Left lobe of liver (tissue), 2 donors: Measurements from ENCODE around the gene CNST. TPM values are rescaled to one million over a fixed set of nuclear protein-coding genes. Genes with fewer than 3 reads are reported as not detected.
"Not testable (repeated sequence)": the region's sequence is repeated elsewhere in the genome, so short reads cannot be mapped to it uniquely, and the experiment has no call there.

Experiments
- ATAC-seq: fragments of 200-7000 bp; cut with Tn5 transposase; one replicate; pipeline ENCODE4 v1.9.1; 2020; ENCODE audit warnings: mild to moderate bottlenecking, moderate library complexity
- DNase-seq: peaks from one replicate; pipeline ENCODE4 v3.0.0-alpha.2; 2020; ENCODE audit warnings: low spot score
- total RNA-seq: library from RNA; stranded (reverse); gene quantifications from one replicate; pipeline ENCODE4 v1.2.1, GENCODE V29; 2021
- donor health status: DM: no; HTN: no; CAD: no; lungs with moderate emphysema.
- donor health status: DM: no; HTN: yes; CAD: no.

The CNST gene
- total RNA-seq, 1 donor from 2014 or later: 16.5 TPM

DNA sequence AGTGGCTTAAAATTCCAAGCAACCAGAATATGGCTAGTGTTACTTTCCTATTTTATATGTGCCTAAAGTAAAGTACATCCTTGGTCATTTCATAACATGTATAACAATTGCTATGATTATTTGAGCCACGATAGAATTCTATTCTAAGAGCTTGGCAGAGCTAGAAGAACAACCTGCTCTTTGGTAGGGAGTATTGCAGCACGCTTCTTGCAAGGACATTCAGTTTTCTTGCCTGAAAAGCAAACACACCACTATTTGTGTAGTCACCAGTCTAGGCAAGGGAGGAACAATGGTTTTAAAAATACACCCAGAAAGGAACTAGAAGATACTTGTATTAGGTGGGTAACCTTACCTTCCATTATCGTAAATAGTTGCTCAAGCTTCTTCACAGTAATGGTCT is 51.5 kb downstream of the CNST start:
- no peak for DNase-seq
- ATAC-seq: no peak

DNA sequence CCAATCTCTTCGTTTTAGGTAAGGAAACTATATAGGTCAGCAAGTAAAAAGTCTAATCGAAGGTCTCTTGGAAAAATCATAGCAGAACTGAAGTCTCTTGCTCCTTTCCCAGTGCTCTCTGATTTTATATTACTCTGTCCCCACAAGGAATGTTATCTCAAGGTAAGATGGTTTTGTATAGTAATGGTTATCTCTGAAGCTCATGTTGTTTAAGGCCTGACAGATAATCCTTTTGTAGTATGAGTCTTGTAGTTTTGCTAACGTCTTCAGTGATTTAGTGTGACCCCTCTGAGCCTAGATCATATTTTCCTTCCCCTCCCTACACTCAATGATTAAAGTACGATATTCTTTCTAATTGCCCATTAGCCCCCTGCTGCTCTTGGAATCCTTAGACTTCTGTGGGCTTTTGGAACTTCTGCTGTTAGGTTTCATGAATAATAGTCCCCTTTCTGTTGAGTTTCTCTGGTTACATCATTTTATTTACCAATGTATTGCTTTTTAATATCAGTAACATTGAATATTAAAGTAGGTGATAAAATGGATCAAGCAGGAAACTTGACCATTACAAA is 52.1 kb downstream of the CNST start:
- no peak for DNase-seq
- no peak for ATAC-seq

DNA sequence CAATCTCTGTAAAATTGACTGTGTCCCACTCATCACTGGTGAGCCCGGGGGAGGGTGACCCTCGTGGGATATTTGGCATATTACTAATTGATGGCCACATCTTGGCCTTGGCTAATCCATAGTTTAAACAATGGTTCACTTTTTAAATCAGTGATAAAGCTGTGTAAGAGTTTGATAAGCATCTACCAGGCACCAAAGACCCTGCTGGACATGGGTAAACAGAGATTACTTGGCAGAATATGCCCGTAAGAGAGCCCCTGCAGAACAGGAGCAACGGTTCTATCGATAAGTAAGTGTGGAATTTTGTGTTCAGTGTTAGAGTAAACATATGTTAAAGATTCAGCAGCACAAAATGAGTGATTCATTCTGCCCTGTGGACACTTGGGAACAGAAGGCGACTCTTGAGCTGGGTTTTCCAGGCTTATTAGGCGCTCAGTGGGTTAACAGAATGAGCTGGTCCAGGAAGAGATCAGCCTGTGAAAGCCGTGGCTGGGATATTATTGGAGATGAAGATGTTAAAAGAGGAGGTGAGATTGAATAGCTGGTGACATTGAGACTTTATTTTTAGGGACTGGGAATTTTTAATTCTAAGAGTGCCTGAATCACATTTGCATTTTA is 55.9 kb downstream of the CNST start:
- DNase-seq (no peak), ATAC-seq (no peak)

DNA sequence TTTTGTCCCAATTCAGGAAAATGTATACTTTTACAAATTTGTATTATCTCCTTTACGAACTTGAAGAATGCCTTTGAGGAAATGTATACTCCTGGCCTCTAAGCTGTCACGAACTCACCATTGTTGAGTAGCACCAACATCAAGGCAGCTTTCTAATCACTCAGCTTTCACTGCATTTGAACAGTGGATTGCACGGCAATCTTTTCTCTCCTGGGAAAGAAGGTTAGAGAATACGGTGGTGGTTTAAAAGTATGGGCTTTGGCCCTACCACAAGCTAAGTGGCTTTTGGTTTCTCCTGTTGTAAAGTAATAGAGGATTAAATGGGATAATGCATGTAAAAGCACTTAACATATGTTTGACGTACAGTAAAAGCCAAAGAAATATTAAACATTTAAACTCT is 57.8 kb downstream of the CNST start:
- no peak for DNase-seq

DNA sequence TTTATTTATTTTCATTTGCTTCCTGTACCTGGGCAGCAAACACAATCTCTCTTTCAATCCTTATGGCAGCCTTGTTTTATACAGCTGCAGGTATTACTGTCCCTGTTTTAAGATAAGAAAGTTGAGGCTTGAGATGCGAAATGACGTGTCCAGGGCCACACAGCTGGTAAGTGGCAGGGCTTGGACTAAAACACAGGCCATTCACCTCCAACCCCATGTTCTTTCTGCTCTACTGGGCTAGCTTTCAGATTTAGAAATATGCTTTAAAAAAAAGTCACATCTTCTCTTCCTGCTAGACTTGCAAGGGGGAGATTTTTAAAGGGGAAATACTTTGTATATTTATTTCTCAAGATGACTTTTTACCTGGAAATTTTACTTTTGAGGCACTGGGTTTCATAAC is 62.8 kb downstream of the CNST start:
- ATAC-seq (peak; percentile 43), DNase-seq (no peak)

More for the DNA sequence above, 57.8 kb downstream of the CNST start:
- ATAC-seq: no peak

DNA sequence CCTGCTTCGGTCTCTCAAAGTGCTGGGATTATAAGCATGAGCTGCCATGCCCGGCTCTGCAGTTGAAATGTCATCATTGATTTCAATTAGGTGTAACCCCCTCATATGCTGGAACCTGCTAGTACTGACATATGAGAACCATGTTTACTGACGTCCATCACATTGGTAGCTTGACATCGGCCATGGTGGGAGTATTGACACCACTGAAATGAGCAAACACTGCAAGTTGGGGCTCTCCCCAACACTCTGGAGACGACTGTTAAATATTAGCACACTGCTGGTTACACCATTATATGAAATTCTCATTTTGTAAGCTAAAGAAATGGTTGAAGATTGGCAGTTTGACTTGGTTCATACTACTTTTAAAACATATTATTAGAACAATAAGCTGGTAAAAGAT is 63.7 kb downstream of the CNST start:
- DNase-seq: no peak
- ATAC-seq: no peak

DNA sequence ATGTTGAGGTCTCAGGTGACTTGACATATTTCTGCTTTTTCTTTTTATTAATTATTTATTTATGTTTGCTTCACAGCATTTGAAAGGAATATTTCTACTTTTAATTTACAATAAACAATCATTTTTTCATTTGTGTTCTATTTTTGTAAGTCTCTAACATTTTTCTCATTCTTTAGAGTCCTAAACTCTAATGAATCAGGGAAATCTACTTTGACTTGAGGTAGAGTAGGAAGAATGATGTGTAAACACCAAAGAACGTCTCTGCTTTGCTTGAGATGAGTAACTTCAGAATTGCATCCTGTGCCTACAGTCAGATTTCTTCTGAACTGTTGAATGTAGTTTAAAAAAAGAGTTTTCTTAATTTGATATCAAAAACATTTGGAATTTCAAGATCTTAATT is 65.2 kb downstream of the CNST start:
- ATAC-seq (no peak), DNase-seq (no peak)

DNA sequence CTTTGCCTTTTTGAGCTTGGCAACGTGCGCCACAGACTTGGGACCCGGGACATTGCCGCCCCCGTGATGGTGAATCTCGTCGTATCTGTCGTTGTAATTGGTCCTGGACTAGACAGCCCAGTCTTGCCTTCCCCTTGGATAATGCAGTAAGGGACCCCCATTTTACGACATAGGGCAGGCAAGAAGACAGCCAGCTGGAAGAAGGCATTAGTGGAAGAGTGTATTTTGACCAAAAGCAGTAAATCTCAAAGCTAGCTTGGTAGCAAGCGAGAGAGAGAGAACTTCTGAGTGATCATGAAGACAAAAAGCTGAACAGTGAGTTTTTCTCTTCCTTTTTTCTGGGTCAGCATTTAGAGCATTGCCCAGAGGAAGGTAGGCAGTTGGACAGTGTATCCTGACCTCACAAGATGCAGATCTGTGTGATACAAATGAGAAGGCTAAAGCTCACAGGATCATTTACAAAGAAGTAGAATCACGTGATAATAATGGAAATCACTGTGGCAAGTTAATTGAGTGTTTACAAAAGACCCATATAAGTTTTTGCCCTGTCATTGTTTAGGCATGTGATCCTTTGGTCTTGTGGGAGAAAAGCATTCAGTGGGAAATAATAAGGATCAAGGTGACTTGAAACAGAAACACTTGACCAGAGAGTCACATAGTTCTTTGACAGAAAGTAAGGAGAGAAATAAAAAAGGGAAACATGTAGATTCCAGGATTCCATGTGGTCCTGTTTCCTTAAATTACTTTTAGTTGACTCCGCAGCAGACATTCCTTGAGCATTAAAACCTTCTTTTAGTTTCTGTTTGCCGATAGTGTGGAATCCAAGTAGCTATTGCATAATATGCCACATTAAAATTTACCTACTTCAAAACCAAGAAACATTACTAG is 66.3 kb downstream of the CNST start:
- DNase-seq: no peak
- peak; percentile 26 for ATAC-seq

DNA sequence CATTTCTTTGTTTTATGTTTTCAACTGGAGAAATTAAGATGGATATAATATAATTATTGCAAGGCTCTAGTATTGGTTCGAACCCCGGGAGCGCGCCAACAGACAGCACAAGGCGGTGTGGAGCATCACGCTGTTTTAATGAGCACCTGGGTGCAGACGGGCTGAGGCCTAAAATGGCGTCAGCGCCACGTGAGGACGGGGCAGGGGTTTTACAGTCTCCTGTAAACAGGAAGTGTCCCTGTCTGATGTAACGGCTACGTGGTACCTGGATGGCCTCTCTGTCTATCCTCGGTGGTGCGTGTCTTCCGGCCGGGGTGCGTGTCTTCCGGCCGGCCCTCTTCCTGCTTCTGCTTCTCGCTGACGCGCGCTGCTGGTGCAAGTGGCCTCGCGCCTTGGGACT is 68.4 kb downstream of the CNST start:
- not testable (repeated sequence) for ATAC-seq, DNase-seq

DNA sequence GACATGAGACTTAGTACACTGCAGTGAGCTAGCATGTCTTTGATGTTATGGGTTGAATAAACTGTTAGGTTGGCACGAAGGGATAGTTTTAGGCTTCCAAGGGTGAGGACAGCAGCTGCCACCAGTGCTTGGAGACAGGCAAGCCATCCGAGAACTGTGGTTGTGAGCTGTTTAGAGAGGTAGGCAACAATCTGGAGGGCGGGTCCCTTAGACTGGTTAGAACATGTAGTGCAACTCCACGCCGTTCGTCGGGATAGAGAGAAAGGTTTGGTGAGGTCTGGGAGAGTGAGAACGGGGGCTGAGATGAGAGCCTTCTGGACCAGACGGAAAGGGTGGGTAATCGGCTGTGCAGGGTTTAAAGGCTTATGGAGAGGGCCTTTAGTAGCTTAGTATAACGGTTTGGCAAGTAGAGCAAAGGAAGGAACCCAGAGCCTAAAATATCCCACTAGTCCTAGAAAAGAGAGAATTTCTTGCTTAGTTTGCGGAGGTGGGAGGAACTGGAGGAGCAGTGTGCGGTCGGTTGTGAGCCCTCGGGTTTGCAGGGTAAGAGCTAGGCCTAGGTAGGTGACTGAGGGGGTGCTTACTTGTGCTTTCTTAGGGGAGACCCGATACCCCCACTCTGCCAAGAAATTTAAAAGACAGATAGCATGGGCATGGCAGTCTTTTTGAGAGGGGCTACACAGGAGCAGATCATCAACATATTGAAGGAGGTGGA is 72.8 kb downstream of the CNST start:
- no peak for DNase-seq
- ATAC-seq: no peak

DNA sequence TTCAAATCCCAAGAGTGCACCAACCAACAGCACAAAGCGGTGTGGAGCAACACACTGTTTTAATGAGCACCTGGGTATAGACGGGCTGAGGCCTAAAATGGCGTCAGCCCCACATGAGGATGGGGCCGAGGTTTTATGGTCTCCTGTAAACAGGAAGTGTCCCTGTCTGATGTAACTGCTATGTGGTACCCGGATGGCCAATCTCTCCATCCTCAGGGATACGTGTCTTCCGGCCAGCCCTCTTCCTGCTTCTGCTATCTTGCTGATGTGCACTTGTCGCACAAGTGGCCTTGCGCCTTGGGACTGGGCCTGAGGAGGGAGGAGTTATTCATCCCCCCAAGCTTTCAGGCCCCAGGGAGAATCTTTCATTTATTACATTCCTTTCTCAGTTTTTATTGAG is 73.5 kb downstream of the CNST start:
- ATAC-seq: no peak

DNA sequence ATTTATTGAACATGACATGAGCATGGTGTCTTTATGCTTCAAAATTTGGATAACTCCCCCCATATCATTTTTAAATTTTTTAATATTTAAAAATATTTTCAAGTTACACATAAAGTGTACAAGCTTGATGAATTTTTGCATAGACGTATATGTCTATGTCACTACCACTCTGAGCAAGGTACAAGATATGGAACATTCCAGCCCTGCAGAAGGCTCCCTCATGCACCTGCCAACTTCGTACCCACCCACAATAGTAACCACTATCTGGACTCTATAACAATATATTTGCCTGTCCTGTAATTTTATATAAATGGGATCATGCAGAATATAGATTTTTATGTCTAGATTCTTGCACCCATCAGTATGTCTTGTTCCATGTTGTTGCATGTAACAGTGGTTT is 74.5 kb downstream of the CNST start:
- DNase-seq (no peak), ATAC-seq (no peak)

More for the DNA sequence above, 73.5 kb downstream of the CNST start:
- DNase-seq: no peak

DNA sequence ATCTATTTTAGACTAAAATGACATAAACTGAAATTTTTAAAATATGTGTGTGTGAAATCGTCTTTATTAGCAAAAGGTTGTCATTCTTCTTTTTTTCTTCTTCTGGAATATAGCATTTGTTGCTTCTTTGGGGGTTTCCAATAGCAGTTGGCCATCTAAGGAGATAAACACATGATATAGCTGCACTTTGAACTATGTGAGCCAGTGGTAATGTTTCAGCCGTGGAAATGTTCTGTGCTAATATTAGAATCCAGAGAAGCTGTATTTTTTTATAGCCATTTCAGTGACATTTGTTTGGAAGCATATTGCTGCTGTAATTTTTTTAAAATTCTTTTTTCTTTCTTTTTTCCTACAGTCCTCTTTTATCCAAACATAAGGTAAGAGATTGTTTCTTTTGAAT is 75.1 kb downstream of the CNST start:
- no peak for ATAC-seq
- DNase-seq: no peak

DNA sequence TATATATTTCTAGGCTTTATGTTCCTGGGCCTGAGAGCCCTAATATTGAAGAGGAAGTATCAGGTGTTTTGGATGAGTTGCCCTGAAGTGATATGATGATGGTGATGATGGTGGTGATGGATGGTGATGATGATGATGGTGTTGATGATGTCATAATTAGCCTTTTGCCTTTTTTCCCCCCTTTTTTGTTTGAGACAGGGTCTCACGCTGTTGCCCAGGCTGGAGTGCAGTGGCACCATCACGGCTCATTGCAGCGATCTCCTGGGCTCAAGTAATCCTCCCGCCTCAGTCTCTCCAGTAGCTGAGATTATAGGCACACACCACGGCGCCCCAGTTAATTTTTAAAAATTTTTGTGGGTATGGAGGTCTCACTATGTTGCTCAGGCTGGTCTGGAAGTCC is 76.5 kb downstream of the CNST start:
- no peak for DNase-seq
- ATAC-seq: no peak

DNA sequence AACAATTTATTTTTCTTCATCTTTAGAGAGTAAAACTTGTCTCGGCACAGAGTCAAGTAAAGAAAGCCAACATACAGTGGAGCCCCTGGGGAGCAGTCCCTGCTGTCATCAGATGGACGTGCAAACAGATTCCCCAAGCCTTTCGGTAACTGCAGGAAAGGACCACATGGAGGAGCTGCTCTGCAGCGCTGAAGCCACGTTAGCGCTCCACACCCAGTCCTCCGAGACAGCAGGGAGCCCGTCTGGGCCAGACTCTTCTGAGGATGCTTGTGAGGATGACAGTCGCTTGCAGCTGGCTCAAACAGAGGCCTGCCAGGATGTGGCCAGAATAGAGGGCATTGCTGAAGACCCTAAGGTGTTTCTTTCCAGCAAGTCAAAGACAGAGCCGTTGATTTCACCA is 80.9 kb downstream of the CNST start:
- DNase-seq (no peak), ATAC-seq (peak; percentile 27)

DNA sequence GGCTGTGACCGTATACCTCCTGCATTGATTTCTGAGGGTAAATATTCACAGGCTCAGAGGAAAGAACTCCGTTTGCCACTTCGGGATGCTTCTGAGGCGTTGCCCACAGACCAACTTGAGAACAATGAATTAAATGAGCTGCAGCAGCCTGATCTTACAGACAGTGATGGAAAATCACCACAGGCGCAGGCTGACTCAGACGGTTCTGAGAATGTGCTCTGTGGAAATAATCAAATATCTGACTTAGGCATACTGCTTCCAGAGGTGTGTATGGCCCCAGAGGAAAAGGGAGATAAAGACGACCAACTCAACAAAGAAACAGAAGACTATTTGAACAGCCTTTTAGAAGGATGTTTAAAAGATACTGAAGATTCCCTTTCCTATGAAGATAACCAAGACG is 81.3 kb downstream of the CNST start:
- DNase-seq (no peak), ATAC-seq (no peak)

DNA sequence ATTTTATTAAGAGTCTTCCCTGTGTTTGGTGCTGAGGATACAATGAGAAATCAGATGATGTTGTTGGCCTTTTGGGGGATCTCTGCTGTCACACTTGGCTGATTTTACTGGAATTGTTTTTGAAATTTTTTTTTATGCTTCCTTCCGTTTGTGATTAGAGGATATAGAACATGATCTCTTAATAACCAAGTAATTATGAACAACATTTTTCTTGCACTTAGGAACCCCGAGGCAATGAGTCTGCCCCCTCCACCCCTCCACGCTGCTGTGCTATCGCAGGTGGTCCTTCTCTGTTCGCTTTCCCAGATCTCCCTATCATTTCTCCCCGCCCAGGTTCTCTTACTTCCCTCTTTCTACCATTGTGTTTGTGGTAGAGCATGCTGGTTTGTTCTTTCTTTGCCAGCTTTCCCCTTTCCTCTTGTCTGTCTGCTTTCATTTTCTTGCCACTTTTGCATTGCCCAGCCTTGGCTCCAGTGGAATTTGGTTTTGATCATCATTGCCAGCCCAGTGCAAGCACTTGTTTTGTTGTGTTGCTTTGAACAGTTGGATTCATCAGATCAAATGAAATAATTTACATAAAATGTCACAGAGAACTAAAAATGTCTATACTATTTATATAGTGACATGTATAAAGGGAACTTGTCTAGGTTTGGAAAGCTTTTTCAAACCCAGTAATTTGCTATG is 84.9 kb downstream of the CNST start:
- no peak for DNase-seq
- ATAC-seq: no peak

DNA sequence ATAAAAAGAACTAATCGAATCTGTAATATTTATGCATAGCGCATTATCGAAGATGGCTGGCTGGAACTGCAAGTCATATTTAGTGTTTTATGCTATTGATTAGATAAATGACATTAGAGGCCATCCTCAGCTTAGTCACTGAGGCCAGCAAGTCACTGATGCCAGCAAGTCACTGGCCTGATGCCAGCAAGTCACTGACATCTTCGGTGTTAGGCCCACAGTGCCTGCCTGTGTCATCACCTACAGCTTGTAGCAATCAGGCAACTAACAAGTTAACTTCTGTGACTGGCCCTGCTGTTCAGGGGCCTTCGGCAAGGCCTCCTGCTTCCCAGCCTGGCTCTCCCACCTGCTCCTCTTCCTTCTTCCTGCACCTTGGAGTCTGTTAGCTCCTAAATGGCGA is 92.3 kb downstream of the CNST start:
- no peak for ATAC-seq

DNA sequence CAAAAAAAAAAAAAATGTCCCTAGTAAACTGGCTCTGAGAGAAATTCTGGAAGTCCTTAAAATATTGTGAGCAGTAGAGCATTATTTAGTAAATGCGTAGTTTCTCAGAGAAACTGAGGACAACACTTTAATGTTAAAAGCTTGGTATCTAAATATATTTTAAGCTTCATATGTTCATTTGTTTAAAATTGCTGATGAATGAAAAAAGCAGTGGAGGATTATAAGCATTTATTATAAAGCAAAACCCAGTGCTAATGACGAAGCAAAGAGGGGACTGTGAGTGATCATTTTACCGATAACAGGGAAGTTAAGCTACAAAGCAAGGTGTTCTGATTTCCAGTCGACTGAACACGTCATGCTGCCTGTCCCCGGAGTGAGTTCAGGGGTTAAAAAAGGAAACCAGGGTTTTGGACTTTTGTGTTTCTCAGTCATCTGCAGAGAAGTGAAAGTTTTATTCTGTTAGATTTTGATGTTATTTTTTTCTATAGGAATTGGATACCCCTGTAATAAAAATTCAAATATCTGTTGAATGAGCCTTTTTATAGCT is 93.4 kb downstream of the CNST start:
- ATAC-seq: no peak
- no peak for DNase-seq

More for the DNA sequence above, 92.3 kb downstream of the CNST start:
- DNase-seq: no peak

DNA sequence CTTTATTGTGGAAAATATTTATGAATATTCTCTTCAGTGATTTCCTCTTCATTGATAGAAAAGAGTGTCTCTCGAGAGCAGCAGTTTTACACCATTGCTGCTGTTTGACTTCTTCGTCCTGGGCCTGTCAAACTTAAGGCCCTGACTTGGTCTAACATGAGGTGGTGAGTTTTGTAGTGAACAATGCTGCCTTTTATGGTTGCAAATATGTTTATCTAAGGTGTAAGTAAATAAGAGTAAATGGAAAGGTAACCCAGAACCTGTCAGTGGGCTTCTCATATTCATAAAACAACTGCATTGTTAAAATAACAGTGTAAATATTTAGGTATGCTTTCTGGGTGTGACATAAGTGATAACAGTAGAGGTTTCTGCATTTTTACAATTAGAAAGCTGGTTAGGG is 95.2 kb downstream of the CNST start:
- DNase-seq: no peak
- no peak for ATAC-seq

DNA sequence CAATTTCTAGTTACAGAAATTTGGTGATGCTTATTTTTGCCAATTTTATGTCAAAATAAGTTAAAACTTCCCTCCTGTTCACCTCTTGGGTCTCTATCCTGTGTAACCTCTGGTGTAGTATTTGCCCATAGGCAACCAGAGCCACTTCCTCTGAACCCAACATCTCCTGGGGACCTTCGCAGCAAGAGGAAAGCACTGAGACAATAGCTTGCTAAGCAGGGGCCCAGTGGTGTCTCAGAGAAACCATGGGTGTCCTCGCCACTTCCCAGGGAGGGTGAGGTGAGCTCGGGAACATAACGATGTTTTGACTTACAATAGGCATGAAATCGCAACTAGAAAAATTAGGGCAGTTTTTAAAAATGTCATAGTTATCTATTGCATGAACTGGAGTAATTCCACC is 101.5 kb downstream of the CNST start:
- no peak for DNase-seq
- no peak for ATAC-seq
